OCI-LY1 (cell line): ENCODE data around the gene DLX1.

ENCODE experiments used
- CTCF ChIP-seq: fragments of 200-600 bp; sonication (generic), shearing (Covaris generic); IDR thresholded peaks from 2 replicates; pipeline ENCODE4 v1.5.1; 2017; ENCODE audit warnings: mild to moderate bottlenecking, antibody characterized with exemption, low read length, moderate library complexity, mixed read lengths
- EZH2 ChIP-seq: fragments of 200-600 bp; sonication (generic), shearing (Covaris generic); IDR thresholded peaks from 2 replicates; pipeline ENCODE4 v1.8.0; 2017; ENCODE audit warnings: borderline replicate concordance, mixed run types, mild to moderate bottlenecking, antibody characterized with exemption, low read length, moderate library complexity, mixed read lengths

GRCh38 chr2:172066394-172066886, 18.9 kb upstream of the DLX1 start:
- TF ChIP-seq CTCF (no peak), EZH2 (no peak)
